K562 (cell line): ENCODE results near the gene ACER3. TPM values are rescaled to one million over a fixed set of nuclear protein-coding genes. Genes with fewer than 3 reads are reported as not detected.

Source experiments
- ID3 ChIP-seq, 2 experiments: fragments of 250-450 bp in 1 of 2; fragments of 450-650 bp in 1 of 2; sonication (Bioruptor Pico) in 1 of 2; IDR thresholded peaks; 2 replicates each; pipeline versions ENCODE4 v1.6.1 to v1.8.0; 2016 to 2021; ENCODE audit warnings: mild to moderate bottlenecking in 2 of 2, moderate library complexity in 2 of 2, missing compliant biosample characterization in 1 of 2, missing genetic modification characterization in 1 of 2
- KHSRP ChIP-seq: fragments of 450-650 bp; IDR thresholded peaks from 2 replicates; pipeline ENCODE4 v1.6.1; 2017
- LARP7 ChIP-seq: fragments of 450-650 bp; IDR thresholded peaks from 2 replicates; pipeline ENCODE4 v1.6.1; 2016
- NRF1 ChIP-seq, 2 experiments: fragments of 450-650 bp; IDR thresholded peaks in 1 of 2; conservative IDR thresholded peaks in 1 of 2; 2 replicates each; pipeline ENCODE4 v1.6.1; 2014; ENCODE audit warnings: mild to moderate bottlenecking in 2 of 2
- RFX5 ChIP-seq: IDR thresholded peaks from 2 replicates; pipeline ENCODE4 v1.6.1; 2011; ENCODE audit warnings: low read depth, mild to moderate bottlenecking, improper control_type of control experiment, low read length
- RNF2 ChIP-seq: sonication (generic); IDR thresholded peaks from 2 replicates; pipeline ENCODE4 v1.6.1; 2016
- RUNX1 ChIP-seq: sonication (generic); IDR thresholded peaks from 2 replicates; pipeline ENCODE4 v1.6.1; 2016; ENCODE audit warnings: antibody characterized with exemption, low read depth
- ZBTB1 ChIP-seq: sonication (generic); formaldehyde crosslinking; IDR thresholded peaks from 2 replicates; pipeline ENCODE4 v1.8.1; 2023; ENCODE audit warnings: missing genetic modification reagents, low read depth, mild to moderate bottlenecking, borderline replicate concordance
- ZBTB40 ChIP-seq, 2 experiments: fragments of 450-650 bp in 1 of 2; sonication (generic) in 1 of 2; formaldehyde crosslinking in 1 of 2; IDR thresholded peaks; 2 replicates each; pipeline versions ENCODE4 v1.7.1 to v1.9.0; 2016 to 2022; ENCODE audit warnings: inconsistent platforms in 1 of 2, mild to moderate bottlenecking in 1 of 2, missing genetic modification reagents in 1 of 2
- polyA plus RNA-seq, 8 experiments: library from polyadenylated mRNA; depleted of rRNA in 4 of 8; stranded (reverse) in 5 of 8; unstranded in 3 of 8; fragments of >200 nt; fragmentation: Nextera tagmentation in 2 of 8; fragmentation: Illumina TruSeq in 1 of 8; extraction: Ambion mirVana in 2 of 8; extraction: Trizol in 1 of 8; gene quantifications; 2 replicates each; pipeline versions ENCODE4 v1.2.1 to v1.2.3, GENCODE V29; 2011 to 2014; ENCODE audit warnings: inconsistent platforms in 1 of 8, missing spikeins in 1 of 8
- total RNA-seq, 7 experiments: library from RNA; depleted of rRNA in 6 of 7; stranded (reverse); fragments of >200 nt in 6 of 7; fragmentation: Illumina TruSeq in 2 of 7; extraction: Trizol in 2 of 7; gene quantifications; 2 replicates each; pipeline versions ENCODE4 v1.2.1 to v1.2.3, GENCODE V29; 2011 to 2021; ENCODE audit warnings: low replicate concordance in 1 of 7

Gene ACER3
- total and polyA plus RNA-seq, 9 of the 15 experiments (the other 6 are each of a cell fraction or from before 2014, with no cell fraction given): 2.0 to 23.8 (median 9.5) TPM

DNA sequence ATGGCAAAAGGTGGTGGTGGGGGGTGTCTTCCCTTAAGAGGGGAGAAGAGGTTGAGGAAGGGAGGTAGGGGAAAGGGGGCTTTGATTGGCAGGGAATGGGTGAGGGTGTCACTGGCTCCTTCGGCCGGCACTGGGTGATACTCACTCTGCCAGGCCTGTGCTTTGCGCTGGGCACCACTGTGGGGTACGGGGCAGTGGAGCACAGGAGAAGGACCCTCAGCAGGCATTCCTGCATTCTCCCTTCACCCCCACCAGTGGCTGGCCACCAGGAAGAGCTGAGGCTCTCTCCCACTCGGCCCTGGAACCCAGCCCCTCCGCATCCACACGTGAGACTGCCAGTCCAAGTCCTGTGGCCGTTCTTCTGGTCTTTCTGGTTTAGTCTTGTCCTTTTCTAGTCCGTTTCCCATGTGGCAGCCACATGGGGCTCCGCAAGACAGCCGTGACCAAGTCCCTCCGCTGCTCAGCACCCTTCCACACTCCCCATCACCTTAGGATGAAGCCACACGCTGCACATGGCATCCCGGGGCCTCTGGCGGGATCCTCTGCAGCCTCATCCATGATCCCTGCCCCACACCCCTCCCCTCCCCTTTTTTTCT, 214.0 kb downstream of the ACER3 start (continued):
- TF ChIP-seq ZBTB40 (IDR thresholded peaks at IDR 0.05): no peak
- no peak for TF ChIP-seq ZBTB40 (CRISPR knock-in tag; IDR thresholded peaks at IDR 0.05)
- no peak for TF ChIP-seq LARP7
- no peak for TF ChIP-seq ID3 (CRISPR knock-in tag; IDR thresholded peaks at IDR 0.05)
- TF ChIP-seq ID3 (tag; IDR thresholded peaks at IDR 0.05): no peak
- no peak for TF ChIP-seq NRF1 (conservative IDR thresholded peaks at IDR 0.05 in 1 of 2, IDR thresholded peaks at IDR 0.05 in 1 of 2)
- TF ChIP-seq ZBTB1 (CRISPR knock-in tag): no peak
- no peak for TF ChIP-seq RFX5
- TF ChIP-seq KHSRP: no peak
- no peak for TF ChIP-seq RUNX1
- TF ChIP-seq RNF2: no peak
